CD1c-positive myeloid dendritic cell (primary cell): ENCODE measurements around the gene TAF11L2.
"Not testable (repeated sequence)": the region's sequence is repeated elsewhere in the genome, so short reads cannot be mapped to it uniquely, and the experiment has no call there.

Experiments
- DNase-seq: peaks from one replicate; pipeline ENCODE4 v3.0.0-alpha.2; 2016; ENCODE audit errors: extremely low spot score

The TAF11L2 gene

GRCh38 chr5:17526504-17526903 lies 28.5 kb downstream of the TAF11L2 start:
- DNase-seq: not testable (repeated sequence)

DNA sequence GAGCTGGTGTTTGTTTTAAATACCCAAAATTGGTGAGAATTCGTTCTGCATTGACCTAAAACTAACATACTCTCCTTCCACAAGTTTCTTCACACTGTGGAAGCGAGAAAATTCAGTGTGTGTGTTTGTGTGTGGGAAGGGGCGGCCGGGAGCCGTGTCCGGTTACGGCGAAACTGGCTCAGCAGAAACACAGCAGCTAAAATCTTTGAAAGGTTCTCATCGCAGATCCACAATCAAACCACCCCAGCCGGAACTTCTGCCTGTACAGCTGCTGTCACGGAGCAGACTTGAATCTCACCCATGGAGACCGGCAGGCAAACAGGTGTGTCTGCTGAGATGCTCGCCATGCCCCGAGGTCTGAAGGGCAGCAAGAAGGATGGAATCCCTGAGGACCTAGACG lies 30.3 kb downstream of the TAF11L2 start, which contains the start of gene TAF11L6:
Gene TAF11L6, plus strand, starts transcription at position 301 of the 400 bp plus-strand sequence.
- DNase-seq: not testable (repeated sequence)
